ENCODE measurements around the gene USH2A. TPM values are rescaled to one million over a fixed set of nuclear protein-coding genes. Genes with fewer than 3 reads are reported as not detected.

Gene USH2A
- total RNA-seq, 1 experiment from 2014 or later: not detected

DNA sequence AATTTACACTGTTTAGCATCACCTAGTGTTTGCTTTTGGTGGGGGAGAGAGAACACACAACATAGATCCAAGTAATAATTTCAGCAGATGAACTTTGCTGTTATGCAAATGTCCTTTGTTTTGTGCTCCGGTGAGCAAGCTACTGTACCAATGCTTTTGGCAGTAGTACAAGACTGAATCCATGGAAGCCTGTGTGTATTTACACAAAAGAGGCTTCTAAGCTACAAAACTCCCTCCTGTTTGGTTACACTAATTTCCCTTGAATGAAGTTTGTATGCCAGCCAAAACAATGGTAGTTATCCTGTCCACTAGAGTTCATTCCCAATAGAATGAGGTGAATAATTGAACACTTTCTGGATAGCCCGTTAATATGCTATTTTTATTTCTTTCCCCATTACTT is 535.6 kb downstream of the USH2A start:
- CTCF ChIA-PET: no interaction called here
- Histone ChIP-seq H3K4me3 (ENCODE audit: low read depth, low read length, poor library complexity, severe bottlenecking) (no peak overlapping the region), H3K9me3 (ENCODE audit: low read depth, low read length, poor library complexity, severe bottlenecking) (no peaks in the 10 kb centered on the region), H3K27ac (ENCODE audit: low read depth, low read length, poor library complexity, severe bottlenecking) (no peak overlapping the region), H3K36me3 (ENCODE audit: insufficient read depth, low read length, poor library complexity, severe bottlenecking) (no peaks in the 10 kb centered on the region), H3K27me3 (replicated peaks; ENCODE audit: insufficient read depth, low read depth, low read length, poor library complexity) (peaks cover 45% of the 10 kb centered on the region), H3K4me1 (ENCODE audit: insufficient read depth, low read length, poor library complexity, severe bottlenecking) (no peaks in the 10 kb centered on the region)
- POLR2A ChIA-PET (ENCODE audit: low non-redundant PET): no interaction called here
- intact Hi-C loops (cut with micrococcal nuclease; ENCODE audit: unreplicated experiment): no loop called here
- no peak for TF ChIP-seq EZH2 (IDR thresholded peaks at IDR 0.05; ENCODE audit: borderline replicate concordance, low read depth, low read length, poor library complexity, severe bottlenecking)
- TF ChIP-seq, protein P1, sequence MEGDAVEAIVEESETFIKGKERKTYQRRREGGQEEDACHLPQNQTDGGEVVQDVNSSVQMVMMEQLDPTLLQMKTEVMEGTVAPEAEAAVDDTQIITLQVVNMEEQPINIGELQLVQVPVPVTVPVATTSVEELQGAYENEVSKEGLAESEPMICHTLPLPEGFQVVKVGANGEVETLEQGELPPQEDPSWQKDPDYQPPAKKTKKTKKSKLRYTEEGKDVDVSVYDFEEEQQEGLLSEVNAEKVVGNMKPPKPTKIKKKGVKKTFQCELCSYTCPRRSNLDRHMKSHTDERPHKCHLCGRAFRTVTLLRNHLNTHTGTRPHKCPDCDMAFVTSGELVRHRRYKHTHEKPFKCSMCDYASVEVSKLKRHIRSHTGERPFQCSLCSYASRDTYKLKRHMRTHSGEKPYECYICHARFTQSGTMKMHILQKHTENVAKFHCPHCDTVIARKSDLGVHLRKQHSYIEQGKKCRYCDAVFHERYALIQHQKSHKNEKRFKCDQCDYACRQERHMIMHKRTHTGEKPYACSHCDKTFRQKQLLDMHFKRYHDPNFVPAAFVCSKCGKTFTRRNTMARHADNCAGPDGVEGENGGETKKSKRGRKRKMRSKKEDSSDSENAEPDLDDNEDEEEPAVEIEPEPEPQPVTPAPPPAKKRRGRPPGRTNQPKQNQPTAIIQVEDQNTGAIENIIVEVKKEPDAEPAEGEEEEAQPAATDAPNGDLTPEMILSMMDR (conservative IDR thresholded peaks at IDR 0.05; ENCODE audit: low read depth, low read length): no peak
- DNase-seq (ENCODE audit: low spot score): no peak
- BruUV-seq (replicated peaks): no TSS peak

DNA sequence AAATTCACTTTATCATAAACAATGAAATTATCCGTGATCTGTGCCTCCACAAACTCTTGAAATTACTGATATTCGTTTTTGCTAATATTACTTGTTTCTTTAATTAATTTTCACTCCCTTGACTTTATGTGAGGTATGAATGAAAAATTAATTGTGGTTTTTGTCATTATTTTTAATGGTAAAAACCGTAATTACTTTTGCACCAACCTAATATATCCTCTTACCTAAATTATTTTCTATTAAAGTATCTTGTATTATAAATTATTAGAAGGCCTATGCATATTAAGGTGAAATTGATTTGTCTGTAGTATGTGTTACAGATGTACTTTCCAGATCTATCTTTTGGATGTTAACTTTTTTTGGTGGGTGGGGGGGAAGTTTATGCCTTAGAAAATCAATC is 540.2 kb downstream of the USH2A start:
- no peak for TF ChIP-seq EZH2 (IDR thresholded peaks at IDR 0.05; ENCODE audit: borderline replicate concordance, low read depth, low read length, poor library complexity, severe bottlenecking)
- TF ChIP-seq, protein P1 (conservative IDR thresholded peaks at IDR 0.05; ENCODE audit: low read depth, low read length): no peak
- BruUV-seq (replicated peaks): no TSS peak
- H3K27me3 ChIP-seq (replicated peaks; ENCODE audit: insufficient read depth, low read depth, low read length, poor library complexity): peaks cover 20% of the 10 kb centered on the region
- intact Hi-C loops (cut with micrococcal nuclease; ENCODE audit: unreplicated experiment): no loop called here
- CTCF ChIA-PET: no interaction called here
- POLR2A ChIA-PET (ENCODE audit: low non-redundant PET): no interaction called here
- no peaks in the 10 kb centered on the region for H3K4me1 ChIP-seq (ENCODE audit: insufficient read depth, low read length, poor library complexity, severe bottlenecking)
- no peak overlapping the region for H3K4me3 ChIP-seq (ENCODE audit: low read depth, low read length, poor library complexity, severe bottlenecking)
- no peak overlapping the region for H3K27ac ChIP-seq (ENCODE audit: low read depth, low read length, poor library complexity, severe bottlenecking)
- H3K9me3 ChIP-seq (ENCODE audit: low read depth, low read length, poor library complexity, severe bottlenecking): no peaks in the 10 kb centered on the region
- H3K36me3 ChIP-seq (ENCODE audit: insufficient read depth, low read length, poor library complexity, severe bottlenecking): no peaks in the 10 kb centered on the region
- no peak for DNase-seq (ENCODE audit: low spot score)

DNA sequence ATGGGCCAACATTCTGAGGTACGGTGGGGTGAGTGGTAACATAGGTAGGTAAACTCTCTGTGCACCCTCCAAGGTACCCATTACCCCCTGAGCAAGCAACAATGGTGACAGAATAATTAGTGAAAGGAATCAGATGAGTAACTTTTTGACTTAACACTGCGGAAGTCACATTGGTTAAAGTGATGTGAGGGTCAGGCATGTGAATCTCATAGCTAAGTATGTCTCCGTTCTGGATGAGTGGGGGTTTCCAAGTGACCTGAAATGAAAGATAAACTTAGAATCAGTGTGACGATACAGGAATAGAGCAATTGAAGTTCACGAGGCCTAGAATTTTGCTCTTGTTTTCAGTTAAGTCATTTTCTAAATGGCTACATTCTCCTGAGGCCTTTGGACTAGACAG is 544.4 kb downstream of the USH2A start:
- no TSS peak for BruUV-seq (replicated peaks)
- H3K9me3 ChIP-seq (ENCODE audit: low read depth, low read length, poor library complexity, severe bottlenecking): no peaks in the 10 kb centered on the region
- H3K4me3 ChIP-seq (ENCODE audit: low read depth, low read length, poor library complexity, severe bottlenecking): no peak overlapping the region
- H3K27me3 ChIP-seq (replicated peaks; ENCODE audit: insufficient read depth, low read depth, low read length, poor library complexity): peaks cover 25% of the 10 kb centered on the region
- DNase-seq (ENCODE audit: low spot score): no peak
- no peak overlapping the region for H3K27ac ChIP-seq (ENCODE audit: low read depth, low read length, poor library complexity, severe bottlenecking)
- TF ChIP-seq EZH2 (IDR thresholded peaks at IDR 0.05; ENCODE audit: borderline replicate concordance, low read depth, low read length, poor library complexity, severe bottlenecking): no peak
- no peaks in the 10 kb centered on the region for H3K4me1 ChIP-seq (ENCODE audit: insufficient read depth, low read length, poor library complexity, severe bottlenecking)
- intact Hi-C loops (cut with micrococcal nuclease; ENCODE audit: unreplicated experiment): no loop called here
- ChIA-PET CTCF (no interaction called here), POLR2A (ENCODE audit: low non-redundant PET) (no interaction called here)
- H3K36me3 ChIP-seq (ENCODE audit: insufficient read depth, low read length, poor library complexity, severe bottlenecking): no peaks in the 10 kb centered on the region

DNA sequence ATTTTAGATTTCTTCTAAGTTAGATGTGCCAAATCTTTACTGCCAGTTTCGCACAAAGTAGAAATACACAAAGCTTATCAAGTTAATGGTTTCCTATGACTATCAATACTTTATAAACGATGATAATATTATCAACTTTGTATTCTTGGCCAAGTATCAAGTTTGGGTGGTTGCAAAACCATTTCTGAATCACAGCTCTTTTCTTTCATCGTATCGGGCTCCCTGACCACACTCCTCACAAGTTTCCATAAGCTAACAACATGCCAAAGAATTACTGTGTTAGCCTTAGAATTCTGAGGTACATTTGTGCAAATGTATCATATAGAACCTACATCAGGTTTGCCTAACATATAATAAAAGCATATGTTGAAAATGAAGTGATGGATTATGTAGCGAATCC is 545.1 kb downstream of the USH2A start:
- Histone ChIP-seq H3K27me3 (replicated peaks; ENCODE audit: insufficient read depth, low read depth, low read length, poor library complexity) (peaks cover 31% of the 10 kb centered on the region), H3K36me3 (ENCODE audit: insufficient read depth, low read length, poor library complexity, severe bottlenecking) (no peaks in the 10 kb centered on the region), H3K27ac (ENCODE audit: low read depth, low read length, poor library complexity, severe bottlenecking) (no peak overlapping the region), H3K4me1 (ENCODE audit: insufficient read depth, low read length, poor library complexity, severe bottlenecking) (no peaks in the 10 kb centered on the region), H3K4me3 (ENCODE audit: low read depth, low read length, poor library complexity, severe bottlenecking) (no peak overlapping the region), H3K9me3 (ENCODE audit: low read depth, low read length, poor library complexity, severe bottlenecking) (no peaks in the 10 kb centered on the region)
- POLR2A ChIA-PET (ENCODE audit: low non-redundant PET): no interaction called here
- CTCF ChIA-PET: no interaction called here
- TF ChIP-seq EZH2 (IDR thresholded peaks at IDR 0.05; ENCODE audit: borderline replicate concordance, low read depth, low read length, poor library complexity, severe bottlenecking): no peak
- TF ChIP-seq, protein P1 (conservative IDR thresholded peaks at IDR 0.05; ENCODE audit: low read depth, low read length): no peak
- intact Hi-C loops (cut with micrococcal nuclease; ENCODE audit: unreplicated experiment): no loop called here
- no TSS peak for BruUV-seq (replicated peaks)
- no peak for DNase-seq (ENCODE audit: low spot score)

All from A673 (cell line).